ENCODE data around the gene DUSP8. TPM values are rescaled to one million over a fixed set of nuclear protein-coding genes. Genes with fewer than 3 reads are reported as not detected.

The DUSP8 gene
- polyA plus RNA-seq, 1 experiment = 1.5 TPM

- ChIA-PET POLR2A (interaction anchor here (1.0 to 1.5 kb wide), 3 partner anchors 16 to 238 kb away, joined by 3 to 6 read pairs (median 3); no protein-coding TSS in a partner anchor), CTCF (interaction anchor here (0.8 to 3.5 kb wide), 7 partner anchors 9 to 311 kb away, joined by 3 to 87 read pairs (median 7); no protein-coding TSS in a partner anchor)
- Histone ChIP-seq H3K27ac (ENCODE audit: low read depth, low read length) (no peak overlapping the region), H3K27me3 (ENCODE audit: control insufficient read depth, insufficient read depth, low read length) (peaks cover 31% of the 10 kb centered on the region), H3K4me3 (ENCODE audit: low read depth, low read length) (no peak overlapping the region), H3K9me3 (ENCODE audit: control insufficient read depth, insufficient read depth, low read length) (peaks cover 7% of the 10 kb centered on the region)
- no peak for DNase-seq (ENCODE audit: low read depth, low spot score)
- TF ChIP-seq CTCF (IDR thresholded peaks at IDR 0.05; ENCODE audit: low read depth, low read length) = no peak
Observed at GRCh38 chr11:1573903-1574237, 1.8 kb upstream of the DUSP8 start.

GRCh38 chr11:1573077-1573902 lies 1.2 kb upstream of the DUSP8 start:
- POLR2A ChIA-PET = interaction anchor here (1.0 to 1.5 kb wide), 2 partner anchors 15 to 26 kb away, joined by 3 to 6 read pairs; no protein-coding TSS in a partner anchor
- no peak for DNase-seq (ENCODE audit: low read depth, low spot score)
- CTCF ChIA-PET = interaction anchor here (0.8 to 3.5 kb wide), 6 partner anchors 15 to 310 kb away, joined by 3 to 87 read pairs (median 8); no protein-coding TSS in a partner anchor
- Histone ChIP-seq H3K27me3 (ENCODE audit: control insufficient read depth, insufficient read depth, low read length) (peaks cover 26% of the 10 kb centered on the region), H3K27ac (ENCODE audit: low read depth, low read length) (no peak overlapping the region), H3K4me3 (ENCODE audit: low read depth, low read length) (no peak overlapping the region), H3K9me3 (ENCODE audit: control insufficient read depth, insufficient read depth, low read length) (peaks cover 2% of the 10 kb centered on the region)
- no peak for TF ChIP-seq CTCF (IDR thresholded peaks at IDR 0.05; ENCODE audit: low read depth, low read length)

GRCh38 chr11:1571760-1572196 lies 293 bp downstream of the DUSP8 start:
- CTCF ChIA-PET = interaction anchor here (0.6 to 1.4 kb wide), 2 partner anchors 21 to 25 kb away, joined by 3 to 8 read pairs; no protein-coding TSS in a partner anchor
- Histone ChIP-seq H3K27me3 (ENCODE audit: control insufficient read depth, insufficient read depth, low read length) (peaks cover 25% of the 10 kb centered on the region), H3K9me3 (ENCODE audit: control insufficient read depth, insufficient read depth, low read length) (no peaks in the 10 kb centered on the region; the same call in 1 of the 2 replicates), H3K27ac (ENCODE audit: low read depth, low read length) (no peak overlapping the region), H3K4me3 (ENCODE audit: low read depth, low read length) (peak overlapping the region; percentile 61)
- no peak for TF ChIP-seq CTCF (IDR thresholded peaks at IDR 0.05; ENCODE audit: low read depth, low read length)
- DNase-seq (ENCODE audit: low read depth, low spot score) = no peak
- POLR2A ChIA-PET = no interaction called here

DNA sequence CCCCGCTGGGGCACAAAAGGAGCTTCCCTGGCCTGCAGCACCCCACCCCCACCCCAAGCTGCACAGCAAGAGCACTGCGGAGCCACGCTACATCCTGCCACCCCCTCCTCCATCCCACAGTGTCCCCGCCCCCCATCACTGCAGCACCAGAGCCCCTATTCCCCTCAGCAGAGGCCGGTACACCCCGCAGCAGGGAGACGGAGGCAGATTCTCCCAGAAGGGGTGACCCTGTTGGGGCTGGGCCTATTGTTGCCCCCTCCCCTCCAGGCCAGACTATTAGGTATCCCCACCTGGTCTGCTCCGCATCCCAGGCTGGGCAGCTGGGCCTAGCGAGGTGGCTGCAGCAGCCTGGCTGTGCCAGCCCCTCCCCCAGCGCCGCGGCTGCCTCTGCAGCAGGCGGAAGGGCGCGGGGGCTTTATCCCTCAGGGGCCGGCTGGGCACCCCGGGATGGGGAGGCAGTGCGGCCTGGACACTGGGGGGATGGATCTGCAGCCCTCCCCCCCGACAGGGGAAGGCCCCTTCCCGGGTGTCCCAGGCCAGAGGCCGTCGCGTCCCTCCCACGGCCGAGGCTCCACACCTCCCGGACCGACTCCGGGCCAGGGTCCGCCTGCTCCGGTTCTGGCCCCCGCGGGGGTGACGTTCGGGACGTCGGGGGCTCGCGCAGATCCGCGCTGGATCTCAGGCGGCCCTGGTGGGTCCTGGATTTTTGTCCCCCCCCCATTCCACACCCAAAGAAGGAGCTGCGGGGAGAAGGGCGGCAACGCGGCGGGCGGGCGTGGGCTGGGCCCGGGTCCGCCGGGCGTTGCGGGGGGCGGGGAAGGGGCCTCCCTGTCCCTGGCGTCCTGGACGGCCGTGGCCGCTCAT lies 943 bp downstream of the DUSP8 start:
- CTCF ChIA-PET = interaction anchor here (1.4 kb wide), 1 partner anchor 24 kb away, joined by 8 read pairs; no protein-coding TSS in a partner anchor
- peaks cover 25% of the 10 kb centered on the region for H3K27me3 ChIP-seq (ENCODE audit: control insufficient read depth, insufficient read depth, low read length)
- TF ChIP-seq CTCF (IDR thresholded peaks at IDR 0.05; ENCODE audit: low read depth, low read length) = no peak
- POLR2A ChIA-PET = no interaction called here
- H3K4me3 ChIP-seq (ENCODE audit: low read depth, low read length) = peak overlapping the region; percentile 61
- H3K27ac ChIP-seq (ENCODE audit: low read depth, low read length) = no peak overlapping the region
- no peaks in the 10 kb centered on the region; the same call in 1 of the 2 replicates for H3K9me3 ChIP-seq (ENCODE audit: control insufficient read depth, insufficient read depth, low read length)
- no peak for DNase-seq (ENCODE audit: low read depth, low spot score)
